Lower lobe of right lung (tissue), 1 donor: ENCODE data around the gene DDB1. TPM values are rescaled to one million over a fixed set of nuclear protein-coding genes. Genes with fewer than 3 reads are reported as not detected.

Source experiments
- total RNA-seq: library from RNA; stranded (reverse); fragmentation: NEBNext Ultra II Directional; extraction: Animal tissue kit (Norgen Biotek cat#: 25700); gene quantifications from one replicate; pipeline ENCODE4 v1.2.1, GENCODE V29; 2021
- donor health status: DM: no; HTN: yes; CAD: no; lungs with severe emphysema.

DDB1 gene
- total RNA-seq, 1 donor from 2014 or later, result 122 TPM

Other genes with a start within 250 kb of the DDB1 start
- 3.5 TPM for gene CD5, start 230.6 kb downstream of the DDB1 start, total RNA-seq
- gene VPS37C, start 171.7 kb downstream of the DDB1 start, total RNA-seq, result 39.7 TPM
- gene PGA3, start 129.6 kb downstream of the DDB1 start, total RNA-seq, result 1.3 TPM
- 0.83 TPM for gene PGA4, start 110.8 kb downstream of the DDB1 start, total RNA-seq
- 0.32 TPM for gene PGA5, start 91.9 kb downstream of the DDB1 start, total RNA-seq
- 1.2 TPM for gene VWCE, start 37.8 kb downstream of the DDB1 start, total RNA-seq
- gene TKFC, start 123 bp upstream of the DDB1 start, total RNA-seq, result 35.0 TPM
- 47.2 TPM for gene CYB561A3, start 28.8 kb upstream of the DDB1 start, total RNA-seq
- 38.9 TPM for gene TMEM138, start 29.3 kb upstream of the DDB1 start, total RNA-seq
- gene TMEM216, start 59.5 kb upstream of the DDB1 start, total RNA-seq, result 11.9 TPM
- gene CPSF7, start 96.9 kb upstream of the DDB1 start, total RNA-seq, result 69.8 TPM
- 35.2 TPM for gene SDHAF2, start 97.0 kb upstream of the DDB1 start, total RNA-seq
- 6.4 TPM for gene LRRC10B, start 175.6 kb upstream of the DDB1 start, total RNA-seq
- gene SYT7, start 248.0 kb upstream of the DDB1 start, total RNA-seq, result 3.8 TPM